Activated CD4-positive, CD25-positive, alpha-beta regulatory T cell treated with anti-CD3 and anti-CD28 coated beads, Interleukin-2, amount 50 U/mL, for 24 hours (primary cell): Measurements from ENCODE around the gene SH3GL1.
A peak's percentile ranks its signal among the peaks of the same experiment; 100 is the strongest.

Experiments
- ATAC-seq, 2 donors: fragments of 150-1000 bp; cut with Tn5 transposase; one replicate each; pipeline ENCODE4 v1.10.0; 2021; ENCODE audit warnings: mild to moderate bottlenecking in 1 of 2, moderate library complexity in 1 of 2

SH3GL1 gene

DNA sequence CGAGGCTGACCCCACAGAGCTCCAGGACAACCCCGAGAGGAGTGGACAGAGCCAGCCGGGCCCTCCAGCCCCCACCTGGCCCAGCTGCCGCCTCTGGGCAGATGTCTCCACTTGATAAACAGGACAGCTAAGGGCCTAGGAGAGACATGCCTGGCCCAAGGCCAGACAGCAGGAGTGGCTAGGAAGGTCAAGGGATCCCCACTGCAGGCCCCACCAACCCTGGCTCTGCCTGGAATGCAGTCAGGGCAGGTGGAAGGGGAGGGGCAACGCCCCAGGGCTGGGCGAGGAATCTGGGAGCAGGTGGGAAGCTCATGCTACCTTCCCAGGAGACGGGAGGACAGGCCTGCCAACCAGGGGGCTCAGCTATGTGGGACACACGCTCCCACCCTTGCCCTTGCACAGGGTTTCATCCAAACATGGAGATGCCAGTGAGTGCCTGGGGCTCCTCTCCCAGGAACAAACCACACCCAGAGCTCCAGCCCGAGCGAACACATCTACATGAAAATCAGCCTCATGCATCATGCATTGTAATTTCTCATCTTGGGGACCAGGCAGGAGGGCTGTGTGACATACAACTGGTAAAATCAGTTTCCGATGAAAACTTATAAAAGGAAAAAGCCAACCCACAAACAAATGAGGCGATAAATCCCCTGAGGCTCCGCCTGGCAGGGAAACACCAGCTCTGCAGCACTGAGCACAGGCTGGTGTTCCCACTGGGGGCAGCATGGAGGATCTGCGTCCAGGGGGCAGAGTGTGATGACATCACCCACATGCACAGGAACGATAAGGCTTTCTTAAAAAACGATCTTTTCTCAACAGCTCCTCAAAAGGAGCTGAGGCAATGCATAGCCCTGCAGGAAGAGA lies 25.0 kb downstream of the SH3GL1 start:
- ATAC-seq, result no peak

GRCh38 chr19:4374498-4375163 lies 25.7 kb downstream of the SH3GL1 start:
- no peak for ATAC-seq

- ATAC-seq, result no peak
Observed at GRCh38 chr19:4373601-4374497, 26.5 kb downstream of the SH3GL1 start.

DNA sequence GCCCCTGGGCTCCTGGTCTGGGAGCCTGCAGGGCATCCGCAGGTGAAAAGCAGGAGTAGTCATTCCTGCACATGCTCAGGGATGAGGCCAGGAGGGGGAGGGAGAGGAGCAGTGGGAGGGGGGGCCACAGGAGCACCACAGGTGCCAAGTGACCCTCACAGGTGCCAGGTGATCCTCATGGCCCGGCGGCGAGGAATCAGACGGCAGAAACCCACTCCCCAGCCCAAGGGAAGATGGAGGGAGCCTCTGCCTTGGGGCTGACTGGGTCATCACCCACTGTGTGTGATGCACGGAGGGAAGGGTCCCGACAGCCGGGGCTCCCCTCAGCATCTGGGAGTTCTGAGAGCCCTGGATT lies 27.4 kb downstream of the SH3GL1 start:
- ATAC-seq, result no peak

GRCh38 chr19:4372165-4373012 lies 28.0 kb downstream of the SH3GL1 start:
- ATAC-seq, result no peak

- no peak for ATAC-seq
Observed at GRCh38 chr19:4371247-4372164, 28.8 kb downstream of the SH3GL1 start.

GRCh38 chr19:4370418-4371041 lies 29.8 kb downstream of the SH3GL1 start:
- ATAC-seq, result no peak

DNA sequence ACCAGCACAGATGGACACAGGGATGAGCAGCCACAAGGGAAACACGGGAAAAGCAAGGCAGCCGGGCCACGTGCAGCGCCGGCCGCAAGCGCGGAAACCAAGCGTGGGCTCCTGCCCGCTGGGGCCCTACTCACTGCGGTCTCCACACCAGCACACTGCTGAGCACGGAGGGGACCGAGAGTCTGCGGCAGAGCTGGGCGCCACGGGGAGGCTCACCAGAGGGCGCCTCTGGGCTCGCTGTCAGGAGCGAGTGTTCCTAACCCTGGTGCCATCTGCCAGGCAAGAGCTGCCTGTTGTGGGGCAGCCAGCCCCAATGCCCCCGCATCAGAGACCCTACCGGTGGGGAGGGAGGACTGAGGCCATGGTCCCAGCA lies 30.5 kb downstream of the SH3GL1 start:
- peak; percentile 88 for ATAC-seq

- ATAC-seq, result peak; percentile 55 to 64
Observed at GRCh38 chr19:4369109-4369887, 31.0 kb downstream of the SH3GL1 start.

DNA sequence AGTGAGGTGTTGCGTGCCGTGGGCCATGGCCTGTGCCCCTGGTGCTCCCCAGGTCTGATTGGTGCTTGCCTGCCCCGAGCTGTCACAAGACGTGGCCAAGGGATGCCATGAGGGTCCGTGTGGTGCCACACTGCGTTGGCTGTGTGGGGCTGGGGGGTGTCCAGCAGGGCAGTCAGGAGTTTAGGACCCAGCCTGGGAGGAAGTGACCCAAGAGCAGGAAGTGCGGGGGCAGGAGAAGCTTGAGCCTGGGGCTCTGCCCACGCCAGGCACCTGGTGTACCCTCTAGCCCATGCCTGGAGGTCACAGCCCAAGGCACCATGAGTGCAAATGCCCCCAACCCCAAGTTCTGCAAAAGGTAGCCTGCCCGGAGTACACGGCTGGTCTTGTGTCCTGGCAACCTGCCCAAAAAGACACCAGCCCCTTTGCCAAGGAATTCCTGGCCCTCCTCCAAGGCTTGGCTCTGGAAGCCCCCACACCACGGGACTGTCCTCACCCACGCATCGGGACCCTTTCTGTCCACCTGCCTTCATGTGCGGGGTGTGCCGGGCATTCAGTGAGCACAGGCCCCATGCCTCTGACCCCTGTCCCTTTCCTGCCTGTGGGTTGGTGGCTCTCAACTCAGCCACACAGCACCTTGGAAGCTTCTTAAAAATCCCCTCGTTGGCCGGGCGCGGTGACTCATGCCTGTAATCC lies 32.1 kb downstream of the SH3GL1 start:
- ATAC-seq, result no peak

- no peak for ATAC-seq
Observed at GRCh38 chr19:4367781-4368127, 32.6 kb downstream of the SH3GL1 start.

GRCh38 chr19:4367336-4367723 lies 33.0 kb downstream of the SH3GL1 start:
- no peak for ATAC-seq

DNA sequence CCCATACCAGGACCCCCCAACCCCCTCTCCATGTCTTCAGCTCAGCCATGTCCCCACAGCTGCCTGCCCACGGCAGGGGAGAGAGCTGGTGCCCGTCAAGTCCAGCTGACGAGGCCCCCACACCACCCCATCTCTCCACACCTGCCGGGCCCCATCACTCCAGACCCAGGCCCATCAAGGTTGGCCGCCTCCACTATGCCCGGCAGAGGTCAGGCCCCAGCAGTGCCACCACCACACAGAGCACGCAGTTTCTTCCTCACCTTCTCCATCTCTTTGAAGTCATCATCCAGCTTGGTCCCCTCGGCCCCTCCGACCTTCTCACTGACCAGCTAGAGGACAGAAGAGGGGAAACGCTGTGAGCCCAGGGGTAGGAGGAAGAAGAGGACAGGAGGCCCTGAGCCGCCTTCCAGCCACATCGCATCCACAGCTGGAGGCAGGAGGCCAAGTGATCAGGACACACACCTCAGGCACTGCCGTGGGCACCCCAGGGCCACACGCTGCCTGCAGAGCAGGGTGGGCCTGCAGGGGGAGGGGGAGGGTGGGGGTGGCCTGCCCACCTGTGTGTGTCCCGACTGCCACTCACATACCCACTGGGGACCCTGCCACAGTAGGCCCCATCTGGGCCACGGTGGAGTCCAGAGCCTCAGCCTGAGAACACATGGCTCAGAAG lies 33.5 kb downstream of the SH3GL1 start:
- no peak for ATAC-seq

DNA sequence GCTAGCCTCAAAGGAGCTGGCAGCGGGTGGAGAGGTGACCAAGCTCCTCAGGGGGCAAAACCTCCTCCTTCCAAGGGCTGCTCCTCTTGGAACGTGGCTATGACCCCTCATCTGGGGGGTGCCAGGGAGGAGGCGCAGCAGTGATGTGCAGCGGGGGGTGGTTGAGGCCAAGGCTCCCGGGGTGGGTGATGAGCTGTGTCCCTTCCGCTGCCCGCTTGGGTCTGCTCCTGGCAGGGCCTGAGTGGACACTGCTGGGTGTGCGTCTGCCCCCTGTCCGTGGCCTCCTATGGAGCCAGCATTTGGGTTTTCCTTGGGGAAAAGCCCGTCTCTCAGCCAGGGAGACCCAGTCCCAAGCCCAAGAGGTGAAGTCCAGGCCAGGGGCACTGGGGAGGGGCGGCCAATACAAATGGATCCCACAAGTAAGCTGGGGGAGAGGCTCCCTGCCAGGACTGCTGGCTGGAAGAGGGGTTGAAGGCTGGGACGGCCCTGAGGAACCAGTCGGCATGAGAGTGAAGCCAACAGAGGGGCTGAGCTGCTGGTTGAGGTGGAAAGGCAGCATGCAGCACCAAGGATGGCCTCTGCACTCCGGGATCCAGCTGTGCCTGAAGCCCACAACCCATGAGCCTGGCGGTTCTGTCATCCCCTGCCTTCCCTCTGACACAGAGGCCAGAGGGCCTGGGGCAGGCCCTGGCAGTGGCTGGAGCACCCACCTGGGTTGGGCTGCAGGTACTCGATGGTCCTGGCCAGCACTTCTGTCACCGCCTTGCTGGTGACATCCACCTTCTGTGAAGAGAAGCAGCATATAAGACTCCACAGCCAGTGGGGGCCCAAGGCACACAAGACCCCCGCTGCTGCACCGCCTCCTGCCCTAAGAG lies 34.3 kb downstream of the SH3GL1 start:
- ATAC-seq, result no peak

DNA sequence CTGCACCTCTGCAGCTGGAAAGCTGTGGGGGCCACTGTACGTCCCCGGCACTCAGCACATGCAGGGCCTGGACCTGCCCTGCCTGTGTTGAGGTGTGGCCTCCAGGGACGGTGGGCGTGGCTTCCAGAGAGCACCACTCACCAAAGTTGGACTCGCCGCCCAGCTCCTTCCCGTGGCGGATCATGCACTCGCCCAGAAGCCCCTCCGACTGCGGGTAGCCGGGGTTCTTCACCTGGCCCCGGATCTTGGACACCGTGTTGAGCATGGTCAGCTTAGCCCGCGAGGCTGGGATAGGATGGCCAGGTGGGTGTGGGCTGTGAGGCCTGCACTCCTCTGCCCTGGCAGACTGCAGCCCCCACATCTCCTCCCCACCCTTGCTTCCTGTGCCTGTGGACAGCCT lies 35.0 kb downstream of the SH3GL1 start:
- no peak for ATAC-seq

DNA sequence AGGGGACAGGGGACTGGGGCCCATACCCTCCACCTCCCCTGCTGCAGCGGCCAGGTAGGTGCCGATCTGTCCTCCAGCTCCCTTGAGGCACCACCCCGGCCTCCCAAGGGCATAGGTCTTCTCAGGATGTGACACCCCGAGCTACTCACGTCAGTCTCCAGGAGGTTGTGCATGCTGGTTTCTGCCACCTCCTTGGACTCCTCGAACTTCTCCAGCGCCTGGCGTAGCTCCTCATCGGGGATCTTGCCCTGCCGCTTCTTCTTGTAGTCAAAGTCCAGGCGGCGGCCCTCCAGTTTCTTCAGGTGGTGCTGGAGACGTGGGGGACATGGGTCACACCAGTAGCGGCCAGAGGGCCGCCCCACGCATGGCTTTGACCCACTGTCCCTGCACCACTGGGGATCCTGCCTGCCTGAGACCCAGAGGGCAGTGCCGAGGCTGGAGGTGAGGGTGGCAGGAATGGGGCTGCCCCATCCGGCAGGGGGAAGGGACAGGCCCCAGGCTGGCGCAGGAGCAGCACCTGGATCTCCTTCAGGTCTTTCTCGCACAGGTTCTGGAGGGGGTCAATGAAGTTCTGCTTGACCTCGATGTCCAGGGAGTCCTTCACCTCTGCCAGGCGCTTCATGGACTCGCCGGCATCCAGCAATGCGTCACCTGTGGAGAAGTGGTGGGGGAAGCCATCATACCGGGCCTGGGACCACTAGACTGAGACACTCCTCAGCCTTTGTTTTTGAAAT lies 36.6 kb downstream of the SH3GL1 start:
- ATAC-seq, result no peak
